Measurements from ENCODE around the gene ANKH.

DNA sequence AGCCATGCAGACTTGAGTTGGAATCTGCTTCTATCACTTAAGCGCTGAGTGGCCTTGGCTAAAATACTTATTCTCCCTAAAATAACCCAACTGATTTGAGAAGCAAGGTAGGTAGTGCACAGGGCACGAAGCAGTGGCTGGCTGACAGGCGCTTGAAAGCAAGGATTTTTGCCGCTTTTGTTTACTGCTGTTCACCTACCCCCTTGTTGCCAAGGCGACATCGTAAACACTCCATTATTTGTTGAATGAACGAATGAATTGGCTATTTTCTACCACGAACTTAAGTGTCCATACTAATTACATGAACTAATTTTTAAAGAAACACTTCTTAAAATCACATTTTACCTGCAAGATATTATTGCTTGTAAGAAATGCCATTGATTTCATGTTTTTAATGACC is 98.0 kb downstream of the ANKH start:
- TF ChIP-seq POLR2AphosphoS5 (IDR thresholded peaks at IDR 0.05) (no peak), EP300 (IDR thresholded peaks at IDR 0.05) (no peak)
- TF ChIP-seq, protein P1, sequence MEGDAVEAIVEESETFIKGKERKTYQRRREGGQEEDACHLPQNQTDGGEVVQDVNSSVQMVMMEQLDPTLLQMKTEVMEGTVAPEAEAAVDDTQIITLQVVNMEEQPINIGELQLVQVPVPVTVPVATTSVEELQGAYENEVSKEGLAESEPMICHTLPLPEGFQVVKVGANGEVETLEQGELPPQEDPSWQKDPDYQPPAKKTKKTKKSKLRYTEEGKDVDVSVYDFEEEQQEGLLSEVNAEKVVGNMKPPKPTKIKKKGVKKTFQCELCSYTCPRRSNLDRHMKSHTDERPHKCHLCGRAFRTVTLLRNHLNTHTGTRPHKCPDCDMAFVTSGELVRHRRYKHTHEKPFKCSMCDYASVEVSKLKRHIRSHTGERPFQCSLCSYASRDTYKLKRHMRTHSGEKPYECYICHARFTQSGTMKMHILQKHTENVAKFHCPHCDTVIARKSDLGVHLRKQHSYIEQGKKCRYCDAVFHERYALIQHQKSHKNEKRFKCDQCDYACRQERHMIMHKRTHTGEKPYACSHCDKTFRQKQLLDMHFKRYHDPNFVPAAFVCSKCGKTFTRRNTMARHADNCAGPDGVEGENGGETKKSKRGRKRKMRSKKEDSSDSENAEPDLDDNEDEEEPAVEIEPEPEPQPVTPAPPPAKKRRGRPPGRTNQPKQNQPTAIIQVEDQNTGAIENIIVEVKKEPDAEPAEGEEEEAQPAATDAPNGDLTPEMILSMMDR (IDR thresholded peaks at IDR 0.05) = no peak
